SK-N-SH treated with all-trans-retinoic acid at 6 μM for 48 hours (cell line): ENCODE data around the gene SMYD3.
A peak's percentile ranks its signal among the peaks of the same experiment; 100 is the strongest.

Experiments used
- ATAC-seq: fragments of 200-7000 bp; cut with Tn5 transposase; 3 replicates; pipeline ENCODE4 v1.9.1; 2020; ENCODE audit warnings: mild to moderate bottlenecking, moderate library complexity
- CSDC2 ChIP-seq: fragments of 250-450 bp; sonication (Bioruptor Pico); IDR thresholded peaks from 2 replicates; pipeline ENCODE4 v1.5.0; 2020; ENCODE audit warnings: mild to moderate bottlenecking, moderate library complexity
- GLIS3 ChIP-seq: fragments of 250-450 bp; sonication (Bioruptor Pico); IDR thresholded peaks from 2 replicates; pipeline ENCODE4 v1.5.0; 2020; ENCODE audit warnings: mild to moderate bottlenecking, moderate library complexity
- ISL1 ChIP-seq: fragments of 250-450 bp; sonication (Bioruptor Pico); IDR thresholded peaks from 2 replicates; pipeline ENCODE4 v2.1.2; 2022; ENCODE audit warnings: mild to moderate bottlenecking, moderate library complexity
- OSR1 ChIP-seq: fragments of 250-450 bp; sonication (Bioruptor Pico); IDR thresholded peaks from 2 replicates; pipeline ENCODE4 v1.8.0; 2022; ENCODE audit warnings: moderate library complexity, mild to moderate bottlenecking, inconsistent platforms
- PPARA ChIP-seq: fragments of 250-450 bp; sonication (Bioruptor Pico); IDR thresholded peaks from 2 replicates; pipeline ENCODE4 v1.5.0; 2020; ENCODE audit warnings: mild to moderate bottlenecking, borderline replicate concordance
- SNAI2 ChIP-seq: fragments of 250-450 bp; sonication (Bioruptor Pico); IDR thresholded peaks from 2 replicates; pipeline ENCODE4 v1.5.0; 2020; ENCODE audit warnings: mild to moderate bottlenecking, moderate library complexity
- TCF4 ChIP-seq: fragments of 250-450 bp; sonication (Bioruptor Pico); IDR thresholded peaks from 2 replicates; pipeline ENCODE4 v1.8.0; 2021; ENCODE audit warnings: mild to moderate bottlenecking, moderate library complexity, borderline replicate concordance
- TOX ChIP-seq: fragments of 250-450 bp; sonication (Bioruptor Pico); IDR thresholded peaks from 2 replicates; pipeline ENCODE4 v1.8.0; 2021; ENCODE audit warnings: mild to moderate bottlenecking, moderate library complexity, borderline replicate concordance
- ZFP3 ChIP-seq: fragments of 250-450 bp; sonication (Bioruptor Pico); IDR thresholded peaks from 2 replicates; pipeline ENCODE4 v1.5.0; 2020; ENCODE audit warnings: mild to moderate bottlenecking, moderate library complexity
- ZFP30 ChIP-seq: fragments of 450-650 bp; formaldehyde crosslinking; IDR thresholded peaks from 2 replicates; pipeline ENCODE4 v1.5.0; 2022; ENCODE audit warnings: mild to moderate bottlenecking, moderate library complexity
- ZNF70 ChIP-seq: fragments of 450-650 bp; formaldehyde crosslinking; IDR thresholded peaks from 2 replicates; pipeline ENCODE4 v1.5.0; 2020; ENCODE audit warnings: mild to moderate bottlenecking, moderate library complexity
- TF ChIP-seq, protein P1 (sequence below): fragments of 250-450 bp; sonication (Bioruptor Pico); IDR thresholded peaks from 2 replicates; pipeline ENCODE4 v1.5.1; 2020; ENCODE audit warnings: low read depth, mild to moderate bottlenecking, moderate library complexity
- TF ChIP-seq, protein P2 (sequence below): fragments of 250-450 bp; sonication (Bioruptor Pico); IDR thresholded peaks from 2 replicates; pipeline ENCODE4 v1.5.0; 2020; ENCODE audit warnings: mild to moderate bottlenecking, moderate library complexity
- TF ChIP-seq, protein P3 (sequence below): fragments of 250-450 bp; sonication (Bioruptor Pico); IDR thresholded peaks from 2 replicates; pipeline ENCODE4 v1.8.0; 2020; ENCODE audit warnings: mild to moderate bottlenecking, moderate library complexity, borderline replicate concordance
- TF ChIP-seq, protein P4 (sequence below): fragments of 250-450 bp; sonication (Bioruptor Pico); IDR thresholded peaks from 2 replicates; pipeline ENCODE4 v1.8.0; 2021; ENCODE audit warnings: low read depth, mild to moderate bottlenecking, moderate library complexity, borderline replicate concordance
- TF ChIP-seq, protein P5 (sequence below): fragments of 250-450 bp; sonication (Bioruptor Pico); IDR thresholded peaks from 2 replicates; pipeline ENCODE4 v1.5.1; 2021; ENCODE audit warnings: mild to moderate bottlenecking, moderate library complexity

The SMYD3 gene

DNA sequence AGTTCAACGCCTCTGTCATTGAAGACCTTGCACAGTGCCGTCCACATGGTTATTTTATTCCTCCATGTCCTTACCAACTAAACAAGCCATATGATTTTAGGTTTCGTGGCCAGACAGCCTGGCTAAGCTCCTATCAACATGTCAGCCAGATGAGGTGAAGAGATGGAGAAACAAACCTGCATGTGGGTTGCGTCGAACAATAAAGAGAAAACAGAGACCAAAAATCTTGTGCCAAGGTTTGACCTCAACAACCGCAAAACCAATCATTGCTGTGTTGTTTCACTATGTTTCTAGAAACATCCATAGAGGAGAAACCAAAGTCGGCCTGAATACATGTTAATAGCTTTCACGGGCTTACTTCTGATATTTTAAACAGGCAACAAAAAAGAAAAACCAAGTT, 544.6 kb downstream of the SMYD3 start:
- TF ChIP-seq CSDC2 (CRISPR knock-in tag) (no peak), ZFP30 (no peak), ZFP3 (no peak)
- TF ChIP-seq, protein P1, sequence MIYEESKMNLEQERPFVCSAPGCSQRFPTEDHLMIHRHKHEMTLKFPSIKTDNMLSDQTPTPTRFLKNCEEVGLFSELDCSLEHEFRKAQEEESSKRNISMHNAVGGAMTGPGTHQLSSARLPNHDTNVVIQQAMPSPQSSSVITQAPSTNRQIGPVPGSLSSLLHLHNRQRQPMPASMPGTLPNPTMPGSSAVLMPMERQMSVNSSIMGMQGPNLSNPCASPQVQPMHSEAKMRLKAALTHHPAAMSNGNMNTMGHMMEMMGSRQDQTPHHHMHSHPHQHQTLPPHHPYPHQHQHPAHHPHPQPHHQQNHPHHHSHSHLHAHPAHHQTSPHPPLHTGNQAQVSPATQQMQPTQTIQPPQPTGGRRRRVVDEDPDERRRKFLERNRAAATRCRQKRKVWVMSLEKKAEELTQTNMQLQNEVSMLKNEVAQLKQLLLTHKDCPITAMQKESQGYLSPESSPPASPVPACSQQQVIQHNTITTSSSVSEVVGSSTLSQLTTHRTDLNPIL (CRISPR knock-in tag) = no peak
- TF ChIP-seq, protein P2, sequence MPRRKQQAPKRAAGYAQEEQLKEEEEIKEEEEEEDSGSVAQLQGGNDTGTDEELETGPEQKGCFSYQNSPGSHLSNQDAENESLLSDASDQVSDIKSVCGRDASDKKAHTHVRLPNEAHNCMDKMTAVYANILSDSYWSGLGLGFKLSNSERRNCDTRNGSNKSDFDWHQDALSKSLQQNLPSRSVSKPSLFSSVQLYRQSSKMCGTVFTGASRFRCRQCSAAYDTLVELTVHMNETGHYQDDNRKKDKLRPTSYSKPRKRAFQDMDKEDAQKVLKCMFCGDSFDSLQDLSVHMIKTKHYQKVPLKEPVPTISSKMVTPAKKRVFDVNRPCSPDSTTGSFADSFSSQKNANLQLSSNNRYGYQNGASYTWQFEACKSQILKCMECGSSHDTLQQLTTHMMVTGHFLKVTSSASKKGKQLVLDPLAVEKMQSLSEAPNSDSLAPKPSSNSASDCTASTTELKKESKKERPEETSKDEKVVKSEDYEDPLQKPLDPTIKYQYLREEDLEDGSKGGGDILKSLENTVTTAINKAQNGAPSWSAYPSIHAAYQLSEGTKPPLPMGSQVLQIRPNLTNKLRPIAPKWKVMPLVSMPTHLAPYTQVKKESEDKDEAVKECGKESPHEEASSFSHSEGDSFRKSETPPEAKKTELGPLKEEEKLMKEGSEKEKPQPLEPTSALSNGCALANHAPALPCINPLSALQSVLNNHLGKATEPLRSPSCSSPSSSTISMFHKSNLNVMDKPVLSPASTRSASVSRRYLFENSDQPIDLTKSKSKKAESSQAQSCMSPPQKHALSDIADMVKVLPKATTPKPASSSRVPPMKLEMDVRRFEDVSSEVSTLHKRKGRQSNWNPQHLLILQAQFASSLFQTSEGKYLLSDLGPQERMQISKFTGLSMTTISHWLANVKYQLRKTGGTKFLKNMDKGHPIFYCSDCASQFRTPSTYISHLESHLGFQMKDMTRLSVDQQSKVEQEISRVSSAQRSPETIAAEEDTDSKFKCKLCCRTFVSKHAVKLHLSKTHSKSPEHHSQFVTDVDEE (CRISPR knock-in tag) = no peak
- no peak for ATAC-seq

DNA sequence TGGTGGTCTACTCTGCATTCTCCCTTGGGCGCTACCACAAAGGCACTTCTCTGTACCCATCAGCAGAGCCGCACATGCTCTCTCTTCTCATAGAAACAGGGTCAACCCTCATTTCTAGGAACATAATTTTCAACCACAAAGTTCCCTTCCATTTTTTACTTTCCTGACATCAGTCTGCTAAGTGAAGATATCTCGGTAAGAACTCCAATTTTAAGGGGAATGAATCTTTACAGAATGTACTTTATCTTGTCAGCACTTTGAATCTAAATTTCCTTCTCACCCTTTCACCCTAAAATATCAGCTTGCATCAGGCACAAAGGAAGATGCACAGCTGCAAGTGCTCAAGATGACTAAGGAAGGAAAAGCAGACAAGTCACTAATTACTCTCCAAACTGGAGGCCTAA, 545.9 kb downstream of the SMYD3 start:
- peak; percentile 87 for ATAC-seq
- TF ChIP-seq, protein P1 (CRISPR knock-in tag) = no peak
- TF ChIP-seq TOX (CRISPR knock-in tag) = peak; percentile 78; the same call in 1 of the 2 replicates
- TF ChIP-seq ISL1 = no peak

DNA sequence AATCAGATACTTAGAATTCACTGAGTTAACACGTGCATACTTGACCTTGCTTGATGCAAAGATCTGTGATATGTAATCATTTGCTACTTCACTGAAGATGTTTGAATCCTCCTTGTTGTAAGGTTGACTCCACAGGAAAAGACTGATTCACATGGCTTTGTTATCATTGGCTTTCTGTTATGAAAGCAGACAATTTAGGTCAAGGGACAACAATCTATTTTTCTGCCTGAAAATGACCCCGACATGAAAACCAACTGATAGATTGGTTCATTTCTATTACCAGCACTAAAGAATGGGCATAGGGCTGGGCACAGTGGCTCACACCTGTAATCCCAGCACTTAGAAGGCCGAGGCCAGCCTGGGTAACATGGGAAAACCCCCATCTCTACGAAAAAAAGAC, 546.9 kb downstream of the SMYD3 start:
- TF ChIP-seq OSR1 (CRISPR knock-in tag) (no peak), ZNF70 (CRISPR knock-in tag) (no peak), TCF4 (CRISPR knock-in tag) (no peak), TOX (CRISPR knock-in tag) (no peak), ZFP3 (no peak), PPARA (CRISPR knock-in tag) (no peak), GLIS3 (CRISPR knock-in tag) (no peak), SNAI2 (CRISPR knock-in tag) (no peak), ZFP30 (no peak), CSDC2 (CRISPR knock-in tag) (no peak)
- TF ChIP-seq, protein P1 (CRISPR knock-in tag) = no peak
- TF ChIP-seq, protein P2 (CRISPR knock-in tag) = no peak
- TF ChIP-seq, protein P3, sequence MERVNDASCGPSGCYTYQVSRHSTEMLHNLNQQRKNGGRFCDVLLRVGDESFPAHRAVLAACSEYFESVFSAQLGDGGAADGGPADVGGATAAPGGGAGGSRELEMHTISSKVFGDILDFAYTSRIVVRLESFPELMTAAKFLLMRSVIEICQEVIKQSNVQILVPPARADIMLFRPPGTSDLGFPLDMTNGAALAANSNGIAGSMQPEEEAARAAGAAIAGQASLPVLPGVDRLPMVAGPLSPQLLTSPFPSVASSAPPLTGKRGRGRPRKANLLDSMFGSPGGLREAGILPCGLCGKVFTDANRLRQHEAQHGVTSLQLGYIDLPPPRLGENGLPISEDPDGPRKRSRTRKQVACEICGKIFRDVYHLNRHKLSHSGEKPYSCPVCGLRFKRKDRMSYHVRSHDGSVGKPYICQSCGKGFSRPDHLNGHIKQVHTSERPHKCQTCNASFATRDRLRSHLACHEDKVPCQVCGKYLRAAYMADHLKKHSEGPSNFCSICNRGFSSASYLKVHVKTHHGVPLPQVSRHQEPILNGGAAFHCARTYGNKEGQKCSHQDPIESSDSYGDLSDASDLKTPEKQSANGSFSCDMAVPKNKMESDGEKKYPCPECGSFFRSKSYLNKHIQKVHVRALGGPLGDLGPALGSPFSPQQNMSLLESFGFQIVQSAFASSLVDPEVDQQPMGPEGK = no peak
- TF ChIP-seq, protein P4, sequence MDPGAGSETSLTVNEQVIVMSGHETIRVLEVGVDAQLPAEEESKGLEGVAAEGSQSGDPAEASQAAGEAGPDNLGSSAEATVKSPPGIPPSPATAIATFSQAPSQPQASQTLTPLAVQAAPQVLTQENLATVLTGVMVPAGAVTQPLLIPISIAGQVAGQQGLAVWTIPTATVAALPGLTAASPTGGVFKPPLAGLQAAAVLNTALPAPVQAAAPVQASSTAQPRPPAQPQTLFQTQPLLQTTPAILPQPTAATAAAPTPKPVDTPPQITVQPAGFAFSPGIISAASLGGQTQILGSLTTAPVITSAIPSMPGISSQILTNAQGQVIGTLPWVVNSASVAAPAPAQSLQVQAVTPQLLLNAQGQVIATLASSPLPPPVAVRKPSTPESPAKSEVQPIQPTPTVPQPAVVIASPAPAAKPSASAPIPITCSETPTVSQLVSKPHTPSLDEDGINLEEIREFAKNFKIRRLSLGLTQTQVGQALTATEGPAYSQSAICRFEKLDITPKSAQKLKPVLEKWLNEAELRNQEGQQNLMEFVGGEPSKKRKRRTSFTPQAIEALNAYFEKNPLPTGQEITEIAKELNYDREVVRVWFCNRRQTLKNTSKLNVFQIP (CRISPR knock-in tag) = no peak
- TF ChIP-seq, protein P5, sequence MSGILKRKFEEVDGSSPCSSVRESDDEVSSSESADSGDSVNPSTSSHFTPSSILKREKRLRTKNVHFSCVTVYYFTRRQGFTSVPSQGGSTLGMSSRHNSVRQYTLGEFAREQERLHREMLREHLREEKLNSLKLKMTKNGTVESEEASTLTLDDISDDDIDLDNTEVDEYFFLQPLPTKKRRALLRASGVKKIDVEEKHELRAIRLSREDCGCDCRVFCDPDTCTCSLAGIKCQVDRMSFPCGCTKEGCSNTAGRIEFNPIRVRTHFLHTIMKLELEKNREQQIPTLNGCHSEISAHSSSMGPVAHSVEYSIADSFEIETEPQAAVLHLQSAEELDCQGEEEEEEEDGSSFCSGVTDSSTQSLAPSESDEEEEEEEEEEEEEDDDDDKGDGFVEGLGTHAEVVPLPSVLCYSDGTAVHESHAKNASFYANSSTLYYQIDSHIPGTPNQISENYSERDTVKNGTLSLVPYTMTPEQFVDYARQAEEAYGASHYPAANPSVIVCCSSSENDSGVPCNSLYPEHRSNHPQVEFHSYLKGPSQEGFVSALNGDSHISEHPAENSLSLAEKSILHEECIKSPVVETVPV (CRISPR knock-in tag) = no peak
- no peak for ATAC-seq
